GM23248 (cell line): ENCODE measurements around the gene IGFBP3.

Experiments
- EZH2 ChIP-seq: fragments of 200-600 bp; sonication (generic); IDR thresholded peaks from 2 replicates; pipeline ENCODE4 v1.6.1; 2018; ENCODE audit warnings: antibody characterized with exemption, mild to moderate bottlenecking; ENCODE audit not compliant: insufficient read depth, poor library complexity, severe bottlenecking
- EZH2phosphoT487 ChIP-seq: fragments of 200-600 bp; sonication (generic); IDR thresholded peaks from 2 replicates; pipeline ENCODE4 v1.6.1; 2018; ENCODE audit warnings: antibody characterized with exemption, moderate library complexity, mild to moderate bottlenecking, low read depth; ENCODE audit not compliant: insufficient read depth

GRCh38 chr7:45919993-45920459 lies 1.0 kb downstream of the IGFBP3 start:
- TF ChIP-seq EZH2phosphoT487: no peak
- no peak for TF ChIP-seq EZH2
